Endometrial microvascular endothelial cells (primary cell): ENCODE results near the gene TUBA3D. TPM values are rescaled to one million over a fixed set of nuclear protein-coding genes. Genes with fewer than 3 reads are reported as not detected.
"Not testable (repeated sequence)": the region's sequence is repeated elsewhere in the genome, so short reads cannot be mapped to it uniquely, and the experiment has no call there.

Experiments
- in situ Hi-C: cut with HindIII; loops from 2 replicates; pipeline ENCODE4 v1.10.0; 2017; ENCODE audit warnings: low sequenced_read_pairs, low pct_unique_long_range_greater_than_20kb; ENCODE audit errors: inconsistent ontology term
- total RNA-seq: library from RNA; depleted of rRNA; stranded (reverse); fragments of >200 nt; gene quantifications from one replicate; pipeline ENCODE4 v1.2.3, GENCODE V29; 2015; ENCODE audit errors: inconsistent ontology term

The TUBA3D gene
- total RNA-seq, 1 donor from 2014 or later: not detected

DNA sequence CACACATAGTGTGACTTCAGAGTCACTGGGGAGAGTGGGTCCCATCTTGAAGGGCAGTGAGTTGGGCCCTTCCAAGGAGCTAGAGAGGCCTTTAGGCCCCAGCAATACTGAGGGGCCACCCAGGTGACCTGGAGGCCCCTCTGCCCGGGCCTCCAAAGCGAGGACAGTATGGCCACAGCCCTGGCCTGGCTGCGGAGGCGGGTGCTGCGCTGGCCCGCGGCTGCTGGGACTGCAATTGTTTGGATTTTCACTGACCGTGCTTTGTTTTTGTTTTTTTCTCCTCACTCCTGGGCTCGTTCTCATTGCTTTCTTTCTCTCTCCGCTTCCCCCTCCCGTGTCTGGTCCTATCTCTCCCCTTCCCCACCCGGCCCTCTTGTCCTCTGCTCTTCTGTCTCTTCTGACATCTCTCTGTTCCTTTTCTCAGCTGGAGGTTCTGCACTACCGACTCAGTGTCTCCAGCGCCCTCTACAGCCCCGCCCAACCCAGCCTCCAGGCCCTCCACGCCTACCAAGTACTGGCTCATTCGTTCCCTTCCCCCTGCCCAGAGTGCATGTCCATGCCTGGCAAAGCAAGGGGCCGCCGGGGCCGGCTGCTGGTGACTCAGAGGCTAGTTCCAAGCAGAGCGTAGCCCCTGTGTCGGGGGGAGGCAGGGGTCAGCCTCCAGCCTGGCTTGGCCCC is 35.5 kb downstream of the TUBA3D start:
- in situ Hi-C loops: not testable (repeated sequence)

DNA sequence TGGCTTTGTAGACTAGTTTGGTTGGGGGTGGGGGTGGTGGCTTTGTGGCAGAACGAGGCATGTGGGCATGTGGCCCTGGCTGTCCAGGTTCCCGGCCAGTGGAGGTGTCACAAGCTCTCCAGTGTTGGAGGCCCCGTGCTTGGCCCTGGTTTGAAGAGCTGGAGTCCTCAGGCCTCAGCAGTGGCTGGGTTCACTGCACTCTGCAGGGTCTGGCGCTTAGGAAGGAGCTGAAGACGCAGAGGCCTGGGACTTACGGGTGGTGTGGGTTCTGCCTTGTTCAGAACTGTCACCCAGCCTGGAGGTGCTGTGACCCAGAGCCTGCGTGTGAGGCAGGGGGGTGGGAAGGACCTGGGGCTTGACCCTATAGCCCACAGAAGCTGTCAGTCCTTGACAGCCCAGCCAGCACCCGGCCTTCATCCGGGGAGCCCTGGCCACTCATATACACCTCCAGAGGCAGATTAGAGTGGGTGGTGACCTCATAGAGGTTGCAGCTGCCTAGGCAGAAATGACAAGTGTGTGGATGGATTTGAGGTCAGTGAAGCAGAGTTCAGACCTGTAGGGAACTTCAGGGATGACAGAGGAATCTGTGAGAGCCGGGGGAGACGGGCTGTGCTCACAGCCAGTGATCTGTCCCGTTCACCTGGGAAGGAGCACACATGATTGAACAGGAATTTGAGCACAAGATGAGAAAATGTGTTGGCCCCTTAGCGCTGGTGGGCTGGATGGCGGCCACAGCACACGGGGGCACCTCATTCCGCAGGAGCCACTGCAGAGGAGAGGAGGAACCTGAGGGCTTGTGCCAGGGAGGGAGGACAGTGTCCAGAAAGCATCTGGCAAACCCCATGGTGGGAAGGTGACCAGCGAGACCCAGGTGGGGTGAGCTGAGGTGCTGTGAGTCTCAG is 36.3 kb downstream of the TUBA3D start:
- in situ Hi-C loops: not testable (repeated sequence)

- in situ Hi-C loops: not testable (repeated sequence)
These were observed 38.7 kb downstream of the TUBA3D start for GRCh38 chr2:131514408-131515166.

GRCh38 chr2:131515235-131515634 is 39.3 kb downstream of the TUBA3D start:
- in situ Hi-C loops: not testable (repeated sequence)

- in situ Hi-C loops: no loop called here
These were observed 40.1 kb downstream of the TUBA3D start for GRCh38 chr2:131516011-131516410.

- in situ Hi-C loops: not testable (repeated sequence)
These were observed 40.7 kb downstream of the TUBA3D start for GRCh38 chr2:131516621-131517020.

GRCh38 chr2:131517106-131517831 is 41.4 kb downstream of the TUBA3D start:
- in situ Hi-C loops: no loop called here

GRCh38 chr2:131517856-131518255 is 41.9 kb downstream of the TUBA3D start:
- in situ Hi-C loops: not testable (repeated sequence)

GRCh38 chr2:131518531-131518930 is 42.6 kb downstream of the TUBA3D start:
- in situ Hi-C loops: not testable (repeated sequence)

DNA sequence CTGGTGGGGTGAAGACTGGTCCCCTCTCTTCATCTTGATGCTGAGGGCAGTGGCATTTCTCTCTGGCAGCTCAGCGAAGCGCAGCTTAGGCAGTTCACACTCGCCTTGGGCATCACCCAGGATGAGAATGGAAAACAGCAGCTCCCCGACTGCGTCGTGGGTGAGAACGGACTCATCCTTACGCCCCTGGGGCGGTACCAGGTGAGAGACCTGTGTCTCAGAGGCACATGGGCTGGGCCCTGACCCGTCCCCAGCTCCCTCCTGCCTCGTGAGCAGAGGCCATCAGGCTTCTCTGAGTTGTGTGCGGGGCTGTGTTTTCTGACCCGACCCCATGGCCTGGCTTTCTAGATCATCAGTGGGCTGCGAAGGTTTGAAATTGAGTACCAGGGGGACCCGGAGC is 43.5 kb downstream of the TUBA3D start:
- in situ Hi-C loops: no loop called here

DNA sequence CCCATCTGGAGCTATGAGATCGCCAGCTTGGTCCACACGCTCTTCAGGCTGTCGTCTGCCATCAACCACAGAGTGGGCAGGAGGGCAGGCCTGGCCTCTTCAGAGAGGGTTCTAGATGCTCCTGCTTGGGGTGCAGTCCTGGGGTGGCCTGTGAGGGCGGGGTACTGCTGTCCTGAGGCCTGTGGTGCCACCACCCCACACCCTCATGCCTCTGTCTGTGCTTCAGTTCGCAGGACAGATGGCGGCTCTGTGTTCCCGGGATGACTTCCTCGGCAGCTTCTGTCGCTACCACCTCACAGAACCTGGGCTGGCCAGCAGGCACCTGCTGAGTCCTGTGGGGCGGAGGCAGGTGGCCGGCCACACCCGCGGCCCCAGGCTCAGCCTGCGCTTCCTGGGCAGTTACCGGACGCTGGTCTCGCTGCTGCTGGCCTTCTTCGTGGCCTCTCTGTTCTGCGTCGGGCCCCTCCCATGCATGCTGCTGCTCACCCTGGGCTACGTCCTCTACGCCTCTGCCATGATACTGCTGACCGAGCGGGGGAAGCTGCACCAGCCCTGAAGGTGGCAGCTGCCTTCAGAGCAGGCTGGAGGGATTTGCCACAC is 44.1 kb downstream of the TUBA3D start:
- in situ Hi-C loops: not testable (repeated sequence)

DNA sequence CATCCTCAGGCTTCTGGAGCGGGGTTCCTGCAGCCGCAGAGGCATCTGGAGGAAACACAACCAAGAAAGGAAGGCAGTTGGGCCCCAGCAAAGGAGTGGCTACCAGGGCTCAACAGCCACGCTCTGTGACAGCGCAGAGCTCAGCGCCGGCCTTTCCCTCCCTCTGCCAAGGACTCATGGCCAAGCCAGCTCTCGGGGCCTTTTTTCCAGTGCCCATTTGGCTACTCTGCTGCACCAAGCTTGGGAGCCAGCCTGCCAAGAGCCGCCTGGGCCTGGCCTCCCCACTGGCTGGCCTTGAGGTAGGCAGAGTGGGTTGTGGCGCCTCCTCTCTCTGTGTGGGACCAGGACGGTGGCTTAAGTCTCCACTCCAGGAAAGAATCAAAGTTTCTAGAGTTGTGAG is 44.6 kb downstream of the TUBA3D start:
- in situ Hi-C loops: no loop called here

DNA sequence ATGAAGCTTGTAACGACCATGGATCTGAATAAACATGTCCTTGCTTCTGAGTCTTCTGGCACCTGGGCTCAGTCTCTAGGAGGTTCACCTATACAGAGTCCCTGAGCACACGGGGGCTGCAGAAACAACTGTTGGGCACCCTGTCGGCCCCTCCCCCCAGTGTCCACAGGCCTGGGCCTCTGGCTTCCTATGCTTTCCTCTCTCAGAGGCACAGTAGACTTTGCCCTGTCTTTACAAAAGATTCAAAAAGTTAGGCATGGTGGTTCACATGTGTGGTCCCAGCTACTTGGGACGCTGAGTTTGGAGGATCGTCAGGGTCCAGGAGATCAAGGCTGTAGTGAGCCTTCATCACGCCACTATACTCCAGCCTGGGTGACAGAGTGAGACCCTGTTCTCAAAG is 45.6 kb downstream of the TUBA3D start:
- in situ Hi-C loops: not testable (repeated sequence)

DNA sequence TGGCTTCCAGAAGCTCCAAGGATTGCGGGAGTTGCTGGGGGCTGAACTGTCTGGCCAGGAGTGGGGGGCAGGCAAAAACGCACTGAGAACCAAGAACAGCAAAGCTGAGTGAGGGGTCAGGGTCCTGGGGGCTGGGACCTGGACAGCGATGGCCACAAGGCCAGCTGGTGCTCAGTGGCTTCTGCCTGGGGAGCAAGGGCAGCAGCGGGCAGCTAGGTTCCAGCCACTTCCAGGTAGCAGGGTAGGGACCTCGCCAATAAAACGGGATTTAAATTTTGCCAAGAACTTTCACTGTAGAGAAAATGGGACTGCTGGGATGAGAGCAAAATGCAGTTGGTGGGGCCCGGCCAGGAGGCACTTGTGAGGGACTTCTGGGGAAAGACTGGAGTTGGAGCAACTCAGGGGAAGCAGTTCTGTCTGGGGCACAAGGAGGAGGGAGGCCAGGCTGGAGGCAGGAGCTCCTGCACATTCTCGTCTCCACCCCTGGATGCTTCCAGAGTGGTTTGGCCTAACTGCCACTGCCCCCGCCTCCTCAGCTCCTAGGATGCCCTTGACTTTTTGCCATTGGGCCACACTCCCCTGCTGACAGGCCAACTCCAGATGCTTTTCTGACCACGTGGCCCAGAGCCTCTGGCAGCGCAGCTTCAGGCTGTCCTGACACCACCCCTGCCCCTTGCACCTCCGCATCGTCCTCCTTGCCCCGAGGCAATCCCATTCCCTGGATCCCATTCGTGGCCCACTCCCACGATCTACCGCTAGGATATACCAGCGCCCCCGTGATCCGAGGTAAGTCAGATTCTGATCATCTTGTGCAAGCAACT is 46.3 kb downstream of the TUBA3D start:
- in situ Hi-C loops: no loop called here

DNA sequence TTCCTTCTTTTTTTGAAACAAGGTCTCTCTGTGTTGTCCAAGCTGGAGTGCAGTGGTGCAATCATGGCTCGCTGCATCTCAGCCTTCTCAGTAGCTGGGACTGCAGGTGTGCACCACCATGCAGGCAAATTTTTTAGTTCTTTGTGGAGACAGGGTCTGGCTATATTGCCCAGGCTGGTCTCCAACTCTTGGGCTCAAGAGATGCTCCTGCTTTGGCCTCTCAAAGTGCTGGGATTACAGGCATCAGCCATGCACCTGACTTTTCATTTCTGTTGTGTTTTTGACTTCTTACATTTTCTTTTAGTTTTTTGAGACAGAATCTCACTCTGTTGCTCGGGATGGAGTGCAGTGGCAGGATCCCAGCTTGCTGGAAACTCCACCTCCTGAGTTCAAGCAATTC is 49.3 kb downstream of the TUBA3D start:
- in situ Hi-C loops: not testable (repeated sequence)

DNA sequence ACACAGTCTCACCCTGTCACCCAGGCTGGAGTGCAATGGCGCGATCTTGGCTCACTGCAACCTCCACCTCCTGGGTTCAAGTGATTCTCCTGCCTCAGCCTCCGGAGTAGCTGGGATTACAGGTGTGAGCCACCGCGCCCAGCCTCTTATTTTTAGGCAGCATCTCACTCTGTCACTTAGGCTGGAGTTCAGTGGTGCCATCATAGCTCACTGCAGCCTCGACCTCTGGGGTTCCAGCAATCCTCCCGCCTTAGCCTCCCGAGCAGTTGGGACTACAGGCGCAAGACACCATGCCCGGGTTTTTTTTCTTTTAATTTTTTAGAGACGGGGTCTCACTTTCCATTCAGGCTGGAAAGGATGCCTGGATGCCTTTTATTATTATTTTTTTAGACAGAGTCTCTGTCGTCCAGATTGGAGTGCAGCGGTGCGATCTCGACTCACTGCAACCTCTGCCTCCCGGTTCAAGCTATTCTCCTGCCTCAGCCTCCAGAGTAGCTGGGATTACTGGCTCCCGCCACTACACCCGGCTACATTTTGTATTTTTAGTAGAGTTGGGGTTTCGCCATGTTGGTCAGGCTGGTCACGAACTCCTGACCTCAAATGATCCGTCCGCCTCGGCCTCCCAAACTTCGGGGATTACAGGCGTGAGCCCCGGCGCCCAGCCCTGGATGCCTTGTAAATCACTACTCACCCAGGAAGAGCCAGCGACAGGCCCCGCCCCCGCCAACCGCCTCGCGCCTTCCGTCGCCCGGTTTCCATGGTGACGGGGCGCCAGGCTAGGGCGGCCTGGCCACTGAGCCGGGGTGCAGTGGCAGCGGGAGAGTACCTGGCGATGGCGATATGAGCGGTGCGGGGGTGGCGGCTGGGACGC is 51.4 kb downstream of the TUBA3D start, which contains the start of gene CCDC74A:
Gene CCDC74A, plus strand, starts transcription at position 758 of the 871 bp plus-strand sequence. Its CDS starts 83 bp downstream, at position 841.
- in situ Hi-C loops: not testable (repeated sequence)
